Activated B cell treated with CpG ODN at 0.5 μM for 24 hours (primary cell): ENCODE data around the gene HSBP1. TPM values are rescaled to one million over a fixed set of nuclear protein-coding genes. Genes with fewer than 3 reads are reported as not detected.

Experiments used
- ATAC-seq: fragments of 200-7000 bp; cut with Tn5 transposase; one replicate; pipeline ENCODE4 v1.10.0; 2021; ENCODE audit warnings: low read depth, mild to moderate bottlenecking, moderate library complexity
- CTCF ChIA-PET: fragments of 350-600 bp; sonication (Branson Sonifier 250); formaldehyde crosslinking; loops from one replicate; lab custom pipeline; 2021; ENCODE audit warnings: antibody characterized with exemption; lab: Charles Lee
- POLR2A ChIA-PET: fragments of 350-600 bp; sonication (Branson Sonifier 250); formaldehyde crosslinking; loops from one replicate; lab custom pipeline; 2021; ENCODE audit warnings: antibody characterized with exemption; lab: Charles Lee
- DNase-seq: peaks from one replicate; pipeline ENCODE4 v3.0.0; 2022
- H3K27ac Mint-ChIP-seq: one replicate; pipeline ENCODE4 v1.8.0; 2020; ENCODE audit warnings: mixed read lengths
- H3K27me3 Mint-ChIP-seq: one replicate; pipeline ENCODE4 v1.8.0; 2021; ENCODE audit warnings: mixed read lengths
- H3K36me3 Mint-ChIP-seq: one replicate; pipeline ENCODE4 v1.8.0; 2021; ENCODE audit warnings: low read depth, mixed read lengths
- H3K4me1 Mint-ChIP-seq: one replicate; pipeline ENCODE4 v1.8.0; 2021; ENCODE audit warnings: mixed read lengths
- H3K4me3 Mint-ChIP-seq: one replicate; pipeline ENCODE4 v1.8.0; 2020; ENCODE audit warnings: mild to moderate bottlenecking, mixed read lengths
- H3K9me3 Mint-ChIP-seq: one replicate; pipeline ENCODE4 v1.8.0; 2020; ENCODE audit warnings: mixed read lengths
- intact Hi-C: fragments of 100-400 bp; cut with micrococcal nuclease; formaldehyde crosslinking; loops from one replicate; pipeline ENCODE4 v1.15.1; 2024
- total RNA-seq: library from RNA; stranded (reverse); gene quantifications from 2 replicates; pipeline ENCODE4 v1.2.3, GENCODE V29; 2022
- TF ChIP-seq, protein P1 (sequence below): fragments of 200-600 bp; IDR thresholded peaks from one replicate; pipeline ENCODE4 v1.8.0; 2022; ENCODE audit warnings: antibody characterized with exemption, mild to moderate bottlenecking

HSBP1 gene
- total RNA-seq, 1 donor from 2014 or later: 54.0 TPM

DNA sequence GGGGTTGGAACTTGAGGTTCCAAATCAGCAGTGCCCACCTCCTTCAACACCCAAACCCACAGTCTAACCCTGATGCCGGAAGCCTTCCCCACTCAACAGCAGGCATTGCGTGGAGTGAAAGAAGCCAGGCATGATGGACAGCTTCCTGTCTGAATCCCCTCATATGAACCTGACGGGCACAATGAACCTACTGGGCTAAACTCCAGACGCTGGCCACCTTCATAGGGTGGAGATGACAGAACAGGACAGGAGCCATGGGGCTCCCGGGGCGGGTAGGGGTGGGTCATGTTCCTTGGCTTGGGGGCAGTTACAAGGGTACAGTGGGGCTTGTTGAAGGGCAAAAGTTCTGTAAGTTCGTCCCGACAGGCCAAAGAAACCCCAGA lies 460 bp upstream of the HSBP1 start:
- DNase-seq (no peak), ATAC-seq (peak; percentile 1)
- Mint-ChIP-seq H3K9me3 (peaks cover 2% of the 10 kb centered on the region), H3K4me3 (peak overlapping the region; percentile 97), H3K27ac (peak overlapping the region; percentile 92), H3K36me3 (peaks cover 41% of the 10 kb centered on the region), H3K4me1 (peaks cover 68% of the 10 kb centered on the region), H3K27me3 (no peaks in the 10 kb centered on the region)
- intact Hi-C loops: loop anchor here (1.0 to 10.0 kb wide), 7 partner anchors 39 to 1747 kb away; partner anchors contain the start of genes DNAAF1, HSDL1, KIAA0513 and MEAK7
- ChIA-PET CTCF (no interaction called here), POLR2A (interaction anchor here (0.6 to 2.8 kb wide), 4 partner anchors 36 to 325 kb away, joined by 3 to 11 read pairs (median 6); partner anchors contain the start of gene MBTPS1)
- TF ChIP-seq, protein P1, sequence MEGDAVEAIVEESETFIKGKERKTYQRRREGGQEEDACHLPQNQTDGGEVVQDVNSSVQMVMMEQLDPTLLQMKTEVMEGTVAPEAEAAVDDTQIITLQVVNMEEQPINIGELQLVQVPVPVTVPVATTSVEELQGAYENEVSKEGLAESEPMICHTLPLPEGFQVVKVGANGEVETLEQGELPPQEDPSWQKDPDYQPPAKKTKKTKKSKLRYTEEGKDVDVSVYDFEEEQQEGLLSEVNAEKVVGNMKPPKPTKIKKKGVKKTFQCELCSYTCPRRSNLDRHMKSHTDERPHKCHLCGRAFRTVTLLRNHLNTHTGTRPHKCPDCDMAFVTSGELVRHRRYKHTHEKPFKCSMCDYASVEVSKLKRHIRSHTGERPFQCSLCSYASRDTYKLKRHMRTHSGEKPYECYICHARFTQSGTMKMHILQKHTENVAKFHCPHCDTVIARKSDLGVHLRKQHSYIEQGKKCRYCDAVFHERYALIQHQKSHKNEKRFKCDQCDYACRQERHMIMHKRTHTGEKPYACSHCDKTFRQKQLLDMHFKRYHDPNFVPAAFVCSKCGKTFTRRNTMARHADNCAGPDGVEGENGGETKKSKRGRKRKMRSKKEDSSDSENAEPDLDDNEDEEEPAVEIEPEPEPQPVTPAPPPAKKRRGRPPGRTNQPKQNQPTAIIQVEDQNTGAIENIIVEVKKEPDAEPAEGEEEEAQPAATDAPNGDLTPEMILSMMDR: no peak

DNA sequence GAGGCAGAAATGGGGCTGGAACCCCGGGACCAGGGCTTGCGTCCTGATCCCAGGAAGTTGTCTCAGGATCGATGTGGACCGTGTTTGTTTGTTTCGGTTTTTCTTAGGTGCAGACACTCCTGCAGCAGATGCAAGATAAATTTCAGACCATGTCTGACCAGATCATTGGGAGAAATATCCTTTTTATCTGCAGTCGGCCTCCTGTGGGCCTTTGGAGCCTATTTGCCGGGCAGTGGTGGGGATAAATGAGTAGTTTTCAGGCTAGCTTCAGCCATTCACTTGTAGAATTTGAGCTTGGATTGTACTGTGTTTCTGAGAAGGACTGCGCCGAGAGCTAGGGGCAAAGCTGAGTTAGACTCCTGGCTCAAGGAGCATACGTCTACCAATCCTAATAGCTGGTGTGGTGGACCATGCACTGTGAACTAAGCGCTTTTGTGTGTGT lies 816 bp downstream of the HSBP1 start:
- ATAC-seq (no peak), DNase-seq (no peak)
- H3K9me3 Mint-ChIP-seq: peaks cover 2% of the 10 kb centered on the region
- peak overlapping the region; percentile 94 for H3K27ac Mint-ChIP-seq
- peaks cover 66% of the 10 kb centered on the region for H3K4me1 Mint-ChIP-seq
- no peaks in the 10 kb centered on the region for H3K27me3 Mint-ChIP-seq
- intact Hi-C loops: loop anchor here (2.0 to 10.0 kb wide), 3 partner anchors 378 to 1746 kb away; partner anchors contain the start of genes KIAA0513 and TAF1C
- H3K4me3 Mint-ChIP-seq: peak overlapping the region; percentile 97
- ChIA-PET CTCF (interaction anchor here (1.2 kb wide), 1 partner anchor 15 kb away, joined by 3 read pairs; no protein-coding TSS in a partner anchor), POLR2A (interaction anchor here (0.9 to 2.8 kb wide), 4 partner anchors 16 to 308 kb away, joined by 3 to 11 read pairs (median 5); partner anchors contain the start of genes MBTPS1 and MLYCD)
- H3K36me3 Mint-ChIP-seq: peaks cover 49% of the 10 kb centered on the region
- TF ChIP-seq, protein P1: no peak

DNA sequence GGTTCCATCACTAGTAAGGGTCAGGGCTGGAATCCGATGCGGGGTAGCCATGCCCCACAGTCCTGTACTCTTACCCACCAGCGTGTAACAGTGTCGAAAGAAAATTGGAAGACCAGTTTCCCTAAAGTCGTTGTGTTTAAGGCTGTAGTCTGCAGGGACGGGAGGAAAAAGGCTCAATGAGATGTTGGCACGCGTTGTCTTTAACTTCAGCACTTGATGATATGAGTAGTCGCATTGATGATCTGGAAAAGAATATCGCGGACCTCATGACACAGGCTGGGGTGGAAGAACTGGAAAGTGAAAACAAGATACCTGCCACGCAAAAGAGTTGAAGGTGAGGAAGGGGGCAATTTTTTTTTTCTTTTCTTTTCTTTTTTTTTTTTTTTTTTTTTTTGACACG lies 1.3 kb downstream of the HSBP1 start:
- Mint-ChIP-seq H3K27ac (peak overlapping the region; percentile 94), H3K4me1 (peaks cover 64% of the 10 kb centered on the region), H3K27me3 (no peaks in the 10 kb centered on the region), H3K9me3 (peaks cover 2% of the 10 kb centered on the region), H3K4me3 (peak overlapping the region; percentile 97), H3K36me3 (peaks cover 49% of the 10 kb centered on the region)
- TF ChIP-seq, protein P1: no peak
- CTCF ChIA-PET: no interaction called here
- intact Hi-C loops: loop anchor here (2.0 to 10.0 kb wide), 3 partner anchors 378 to 1746 kb away; partner anchors contain the start of genes KIAA0513 and TAF1C
- ATAC-seq: no peak
- DNase-seq: no peak
- POLR2A ChIA-PET: interaction anchor here (0.9 to 2.8 kb wide), 4 partner anchors 15 to 307 kb away, joined by 3 to 11 read pairs (median 5); partner anchors contain the start of genes MBTPS1 and MLYCD

DNA sequence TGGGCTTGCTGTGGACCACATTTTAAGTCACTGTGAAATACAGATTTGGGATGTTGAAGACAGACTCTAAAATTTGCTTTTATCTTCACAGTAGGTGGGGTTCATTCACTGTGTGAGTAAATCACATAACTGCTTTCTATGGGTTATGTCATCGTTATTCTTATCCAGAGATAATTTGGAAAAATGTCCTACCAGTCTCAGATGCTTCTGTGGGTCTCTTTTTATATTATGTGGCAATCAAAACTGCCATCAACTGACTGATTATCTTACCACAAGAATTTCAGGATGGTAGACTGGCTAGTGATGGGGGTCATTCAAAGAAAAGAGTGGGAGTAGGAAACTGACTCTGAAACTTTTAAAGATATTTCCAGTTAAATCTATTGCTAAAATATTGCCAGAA lies 3.1 kb downstream of the HSBP1 start:
- ATAC-seq (no peak), DNase-seq (no peak)
- CTCF ChIA-PET: no interaction called here
- peaks cover 49% of the 10 kb centered on the region for H3K36me3 Mint-ChIP-seq
- H3K9me3 Mint-ChIP-seq: peaks cover 2% of the 10 kb centered on the region
- peaks cover 51% of the 10 kb centered on the region for H3K4me1 Mint-ChIP-seq
- TF ChIP-seq, protein P1: no peak
- H3K4me3 Mint-ChIP-seq: no peak overlapping the region
- no peak overlapping the region for H3K27ac Mint-ChIP-seq
- no peaks in the 10 kb centered on the region for H3K27me3 Mint-ChIP-seq
- POLR2A ChIA-PET: no interaction called here
- intact Hi-C loops: no loop called here
